Embryonic facial prominence (tissue), 1 donor: Measurements from ENCODE around the gene ITIH4.

Experiments used
- DNase-seq: peaks from one replicate; pipeline ENCODE4 v3.0.0-alpha.2; 2016; ENCODE audit errors: extremely low spot score

Gene ITIH4

GRCh38 chr3:52830535-52831258, at the start of gene ITIH4:
TSS of gene ITIH4 (minus strand) at chr3:52830672. CDS start at chr3:52830642, 30 bp downstream.
- no peak for DNase-seq

- no peak for DNase-seq
These were observed 49.6 kb upstream of the ITIH4 start for GRCh38 chr3:52880047-52880446.

GRCh38 chr3:52879581-52879980, 49.1 kb upstream of the ITIH4 start:
- DNase-seq = no peak

GRCh38 chr3:52879090-52879489, 48.6 kb upstream of the ITIH4 start:
- DNase-seq = no peak

GRCh38 chr3:52877085-52877484, 46.6 kb upstream of the ITIH4 start:
- DNase-seq = no peak

- DNase-seq = no peak
These were observed 44.6 kb upstream of the ITIH4 start for GRCh38 chr3:52874864-52875587.

- no peak for DNase-seq
These were observed 43.8 kb upstream of the ITIH4 start for GRCh38 chr3:52874160-52874701.

GRCh38 chr3:52873433-52874159, 43.1 kb upstream of the ITIH4 start:
- DNase-seq = no peak

GRCh38 chr3:52872245-52872644, 41.8 kb upstream of the ITIH4 start:
- DNase-seq = no peak

GRCh38 chr3:52871761-52872160, 41.3 kb upstream of the ITIH4 start:
- DNase-seq = no peak

- no peak for DNase-seq
These were observed 40.0 kb upstream of the ITIH4 start for GRCh38 chr3:52870471-52870870.

GRCh38 chr3:52866427-52866826, 36.0 kb upstream of the ITIH4 start:
- no peak for DNase-seq

GRCh38 chr3:52865994-52866393, 35.5 kb upstream of the ITIH4 start:
- no peak for DNase-seq

GRCh38 chr3:52860424-52860768, 29.9 kb upstream of the ITIH4 start:
- DNase-seq = no peak

- no peak for DNase-seq
These were observed 29.4 kb upstream of the ITIH4 start for GRCh38 chr3:52859686-52860423.

GRCh38 chr3:52857864-52858263, 27.4 kb upstream of the ITIH4 start:
- DNase-seq = no peak

GRCh38 chr3:52857133-52857532, 26.7 kb upstream of the ITIH4 start:
- DNase-seq = no peak

- no peak for DNase-seq
These were observed 26.2 kb upstream of the ITIH4 start for GRCh38 chr3:52856666-52857065.

GRCh38 chr3:52854013-52854412, 23.5 kb upstream of the ITIH4 start:
- no peak for DNase-seq

- no peak for DNase-seq
These were observed 21.9 kb upstream of the ITIH4 start for GRCh38 chr3:52852419-52852818.

- DNase-seq = no peak
These were observed 20.9 kb upstream of the ITIH4 start for GRCh38 chr3:52851348-52851747.

- no peak for DNase-seq
These were observed 19.2 kb upstream of the ITIH4 start for GRCh38 chr3:52849656-52850055.
